Prostate gland (tissue), 2 donors: ENCODE results near the gene DIS3L2. TPM values are rescaled to one million over a fixed set of nuclear protein-coding genes. Genes with fewer than 3 reads are reported as not detected.

Experiments used
- DNase-seq: peaks from one replicate; pipeline ENCODE4 v3.0.0-alpha.2; 2019; ENCODE audit warnings: low spot score
- H3K27ac ChIP-seq, 2 donors: fragments of 200-600 bp; sonication (generic); 2 replicates each; pipeline ENCODE4 v1.5.1; 2017 to 2019
- H3K27me3 ChIP-seq: fragments of 200-600 bp; sonication (generic); replicated peaks from 2 replicates; pipeline ENCODE4 v1.5.1; 2019; ENCODE audit not compliant: insufficient read depth
- H3K36me3 ChIP-seq, 2 donors: fragments of 200-600 bp; sonication (generic); 1 replicate in 1 of 2; 2 replicates in 1 of 2; pipeline versions ENCODE4 v1.5.1 to v1.8.1; 2017 to 2019
- H3K4me1 ChIP-seq: fragments of 200-600 bp; sonication (generic); replicated peaks from 2 replicates; pipeline ENCODE4 v1.5.1; 2019
- H3K4me3 ChIP-seq, 2 donors: fragments of 200-600 bp; sonication (generic); 2 replicates each; pipeline ENCODE4 v1.5.1; 2017 to 2019
- H3K9me3 ChIP-seq: fragments of 200-600 bp; sonication (generic); 2 replicates; pipeline ENCODE4 v1.5.1; 2017
- CTCF ChIP-seq, 4 experiments: fragments of 200-600 bp in 2 of 4; fragments of 450-650 bp in 2 of 4; sonication (generic) in 2 of 4; IDR thresholded peaks; 1 replicate in 3 of 4; 2 replicates in 1 of 4; pipeline ENCODE4 v1.5.1; 2016 to 2019; ENCODE audit warnings: antibody characterized with exemption in 4 of 4, mild to moderate bottlenecking in 2 of 4, moderate library complexity in 2 of 4
- POLR2A ChIP-seq: fragments of 450-650 bp; IDR thresholded peaks from one replicate; pipeline ENCODE4 v1.6.1; 2016; ENCODE audit warnings: antibody characterized with exemption, mild to moderate bottlenecking
- POLR2AphosphoS5 ChIP-seq: sonication (generic); formaldehyde crosslinking; IDR thresholded peaks from one replicate; pipeline ENCODE4 v1.6.1; 2017; ENCODE audit warnings: antibody characterized with exemption
- WGBS: methylation state at CpG from one replicate; pipeline ENCODE4 v1.1.5; 2018; 5-methylcytosine and 5-hydroxymethylcytosine counted together
- intact Hi-C: fragments of 100-400 bp; cut with DNase I; formaldehyde crosslinking; loops from one replicate; pipeline ENCODE4 v1.14.2; 2022
- total RNA-seq, 2 donors: library from RNA; depleted of rRNA; stranded (reverse); fragments of >200 nt; gene quantifications; one replicate each; pipeline ENCODE4 v1.1.0, GENCODE V29; 2016

Gene DIS3L2
- total RNA-seq, 2 donors from 2014 or later: 30.1 to 71.3 TPM

- intact Hi-C loops: no loop called here
- Histone ChIP-seq H3K36me3 (no peaks in the 10 kb centered on the region), H3K27ac (no peak overlapping the region), H3K27me3 (no peaks in the 10 kb centered on the region), H3K9me3 (no peaks in the 10 kb centered on the region), H3K4me1 (peaks cover 7% of the 10 kb centered on the region), H3K4me3 (no peak overlapping the region)
- 95% methylated on average over 5 of the region's 5 CpGs for WGBS
- TF ChIP-seq CTCF (IDR thresholded peaks at IDR 0.05) (no peak), POLR2A (no peak), POLR2AphosphoS5 (no peak)
- no peak for DNase-seq
Measured at GRCh38 chr2:232237464-232237863, 276.0 kb downstream of the DIS3L2 start.

- Histone ChIP-seq H3K27me3 (no peaks in the 10 kb centered on the region), H3K36me3 (no peaks in the 10 kb centered on the region), H3K4me3 (no peak overlapping the region), H3K4me1 (peaks cover 7% of the 10 kb centered on the region), H3K27ac (no peak overlapping the region), H3K9me3 (no peaks in the 10 kb centered on the region)
- 78% methylated on average over 2 of the region's 2 CpGs for WGBS
- no peak for DNase-seq
- TF ChIP-seq POLR2AphosphoS5 (no peak), POLR2A (no peak), CTCF (IDR thresholded peaks at IDR 0.05) (no peak)
- intact Hi-C loops: no loop called here
Measured at GRCh38 chr2:232238108-232238507, 276.6 kb downstream of the DIS3L2 start.

GRCh38 chr2:232238596-232238995 is 277.1 kb downstream of the DIS3L2 start:
- no peak for TF ChIP-seq POLR2AphosphoS5
- TF ChIP-seq POLR2A: no peak
- no peak for TF ChIP-seq CTCF (IDR thresholded peaks at IDR 0.05)
- intact Hi-C loops: no loop called here
- Histone ChIP-seq H3K27me3 (no peaks in the 10 kb centered on the region), H3K4me1 (peaks cover 7% of the 10 kb centered on the region), H3K9me3 (no peaks in the 10 kb centered on the region), H3K4me3 (no peak overlapping the region), H3K36me3 (no peaks in the 10 kb centered on the region), H3K27ac (no peak overlapping the region)
- 57% methylated on average over 6 of the region's 6 CpGs for WGBS
- no peak for DNase-seq

GRCh38 chr2:232239951-232240681 is 278.6 kb downstream of the DIS3L2 start:
- DNase-seq: no peak
- TF ChIP-seq POLR2A: no peak
- no peak for TF ChIP-seq POLR2AphosphoS5
- no peak for TF ChIP-seq CTCF (IDR thresholded peaks at IDR 0.05)
- Histone ChIP-seq H3K4me1 (peaks cover 7% of the 10 kb centered on the region), H3K27me3 (no peaks in the 10 kb centered on the region), H3K9me3 (no peaks in the 10 kb centered on the region), H3K4me3 (no peak overlapping the region), H3K27ac (no peak overlapping the region), H3K36me3 (no peaks in the 10 kb centered on the region)
- 90% methylated on average over 6 of the region's 6 CpGs for WGBS
- intact Hi-C loops: no loop called here

GRCh38 chr2:232240906-232241305 is 279.4 kb downstream of the DIS3L2 start:
- WGBS: 74% methylated on average over 10 of the region's 10 CpGs
- H3K4me3 ChIP-seq: no peak overlapping the region
- H3K27ac ChIP-seq: no peak overlapping the region
- no peaks in the 10 kb centered on the region for H3K9me3 ChIP-seq
- H3K4me1 ChIP-seq: peaks cover 5% of the 10 kb centered on the region
- no peak for DNase-seq
- intact Hi-C loops: no loop called here
- no peaks in the 10 kb centered on the region for H3K27me3 ChIP-seq
- H3K36me3 ChIP-seq: no peaks in the 10 kb centered on the region
- TF ChIP-seq POLR2AphosphoS5 (no peak), POLR2A (no peak), CTCF (IDR thresholded peaks at IDR 0.05) (no peak)
